ENCODE data around the gene MGME1. TPM values are rescaled to one million over a fixed set of nuclear protein-coding genes. Genes with fewer than 3 reads are reported as not detected.

MGME1 gene
- total RNA-seq, 4 donors from 2014 or later, result 3.3 to 18.5 (median 5.8) TPM

DNA sequence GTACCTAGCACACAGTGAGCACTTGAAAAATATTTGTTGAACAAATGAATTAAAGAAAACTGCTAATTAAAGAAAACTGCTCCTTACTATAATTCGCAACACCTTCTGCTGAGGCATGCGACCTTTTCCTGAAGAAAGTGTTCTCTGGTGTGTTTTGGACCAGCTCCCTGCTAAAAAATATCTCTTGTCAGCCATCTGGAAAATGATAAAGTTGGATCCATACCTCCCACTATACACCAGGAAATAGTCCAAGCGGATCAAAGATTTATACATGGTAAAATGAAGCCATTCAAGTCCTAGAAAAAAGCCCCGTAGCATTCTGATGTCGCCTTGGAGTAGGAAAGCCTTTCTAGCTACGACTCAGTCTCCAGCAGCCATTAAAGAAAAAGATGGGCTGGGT lies 45.6 kb downstream of the MGME1 start:
- intact Hi-C loops (cut with DNase I; ENCODE audit: low total_unique reads), result no loop called here
- no peak for TF ChIP-seq POLR2A (IDR thresholded peaks at IDR 0.05)
- TF ChIP-seq, protein P1, sequence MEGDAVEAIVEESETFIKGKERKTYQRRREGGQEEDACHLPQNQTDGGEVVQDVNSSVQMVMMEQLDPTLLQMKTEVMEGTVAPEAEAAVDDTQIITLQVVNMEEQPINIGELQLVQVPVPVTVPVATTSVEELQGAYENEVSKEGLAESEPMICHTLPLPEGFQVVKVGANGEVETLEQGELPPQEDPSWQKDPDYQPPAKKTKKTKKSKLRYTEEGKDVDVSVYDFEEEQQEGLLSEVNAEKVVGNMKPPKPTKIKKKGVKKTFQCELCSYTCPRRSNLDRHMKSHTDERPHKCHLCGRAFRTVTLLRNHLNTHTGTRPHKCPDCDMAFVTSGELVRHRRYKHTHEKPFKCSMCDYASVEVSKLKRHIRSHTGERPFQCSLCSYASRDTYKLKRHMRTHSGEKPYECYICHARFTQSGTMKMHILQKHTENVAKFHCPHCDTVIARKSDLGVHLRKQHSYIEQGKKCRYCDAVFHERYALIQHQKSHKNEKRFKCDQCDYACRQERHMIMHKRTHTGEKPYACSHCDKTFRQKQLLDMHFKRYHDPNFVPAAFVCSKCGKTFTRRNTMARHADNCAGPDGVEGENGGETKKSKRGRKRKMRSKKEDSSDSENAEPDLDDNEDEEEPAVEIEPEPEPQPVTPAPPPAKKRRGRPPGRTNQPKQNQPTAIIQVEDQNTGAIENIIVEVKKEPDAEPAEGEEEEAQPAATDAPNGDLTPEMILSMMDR (IDR thresholded peaks at IDR 0.05), result no peak
- H3K27ac ChIP-seq, result no peak overlapping the region

DNA sequence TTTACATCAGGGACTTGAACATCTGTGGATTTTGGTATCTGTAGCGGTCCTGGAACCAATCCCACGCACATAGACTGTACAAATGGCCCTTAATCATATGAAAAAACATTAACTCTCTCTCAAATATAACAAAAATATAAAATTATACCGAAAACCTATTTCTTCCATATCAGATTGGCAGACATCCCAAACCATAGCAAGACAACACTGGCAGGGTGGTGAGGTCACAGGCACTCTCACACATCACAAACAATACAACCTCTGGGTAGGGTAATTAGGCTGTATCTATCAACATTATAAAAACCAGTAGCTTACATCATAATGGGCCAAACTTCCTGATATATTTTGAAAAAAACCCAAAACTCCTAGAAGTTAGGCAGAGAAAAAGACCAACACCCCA lies 48.0 kb downstream of the MGME1 start:
- intact Hi-C loops (cut with DNase I; ENCODE audit: low total_unique reads), result no loop called here

More for the DNA sequence above, 45.6 kb downstream of the MGME1 start:
- no peak for DNase-seq
- H3K36me3 ChIP-seq, result no peaks in the 10 kb centered on the region
- no peaks in the 10 kb centered on the region for H3K27me3 ChIP-seq
- H3K4me1 ChIP-seq, result no peaks in the 10 kb centered on the region
- no peaks in the 10 kb centered on the region for H3K9me3 ChIP-seq
- no peak overlapping the region for H3K4me3 ChIP-seq

GRCh38 chr20:18018100-18018499 lies 49.3 kb downstream of the MGME1 start:
- H3K9me3 ChIP-seq, result no peaks in the 10 kb centered on the region
- H3K4me3 ChIP-seq, result no peak overlapping the region
- H3K4me1 ChIP-seq, result no peaks in the 10 kb centered on the region
- H3K27ac ChIP-seq, result no peak overlapping the region
- no peaks in the 10 kb centered on the region for H3K27me3 ChIP-seq
- TF ChIP-seq, protein P1 (IDR thresholded peaks at IDR 0.05), result no peak
- no peak for TF ChIP-seq POLR2A (IDR thresholded peaks at IDR 0.05)
- DNase-seq, result no peak
- no peaks in the 10 kb centered on the region for H3K36me3 ChIP-seq
- intact Hi-C loops (cut with DNase I; ENCODE audit: low total_unique reads), result no loop called here

More for the DNA sequence above, 48.0 kb downstream of the MGME1 start:
- Histone ChIP-seq H3K4me3 (no peak overlapping the region), H3K9me3 (no peaks in the 10 kb centered on the region), H3K27ac (no peak overlapping the region), H3K4me1 (no peaks in the 10 kb centered on the region), H3K27me3 (no peaks in the 10 kb centered on the region), H3K36me3 (no peaks in the 10 kb centered on the region)
- TF ChIP-seq, protein P1 (IDR thresholded peaks at IDR 0.05), result no peak
- TF ChIP-seq POLR2A (IDR thresholded peaks at IDR 0.05), result no peak
- no peak for DNase-seq

GRCh38 chr20:18019068-18019467 lies 50.2 kb downstream of the MGME1 start:
- DNase-seq, result no peak
- TF ChIP-seq POLR2A (IDR thresholded peaks at IDR 0.05), result no peak
- TF ChIP-seq, protein P1 (IDR thresholded peaks at IDR 0.05), result no peak
- intact Hi-C loops (cut with DNase I; ENCODE audit: low total_unique reads), result no loop called here
- H3K27ac ChIP-seq, result no peak overlapping the region
- H3K27me3 ChIP-seq, result no peaks in the 10 kb centered on the region
- no peaks in the 10 kb centered on the region for H3K4me1 ChIP-seq
- no peaks in the 10 kb centered on the region for H3K36me3 ChIP-seq
- H3K4me3 ChIP-seq, result no peak overlapping the region
- H3K9me3 ChIP-seq, result no peaks in the 10 kb centered on the region

DNA sequence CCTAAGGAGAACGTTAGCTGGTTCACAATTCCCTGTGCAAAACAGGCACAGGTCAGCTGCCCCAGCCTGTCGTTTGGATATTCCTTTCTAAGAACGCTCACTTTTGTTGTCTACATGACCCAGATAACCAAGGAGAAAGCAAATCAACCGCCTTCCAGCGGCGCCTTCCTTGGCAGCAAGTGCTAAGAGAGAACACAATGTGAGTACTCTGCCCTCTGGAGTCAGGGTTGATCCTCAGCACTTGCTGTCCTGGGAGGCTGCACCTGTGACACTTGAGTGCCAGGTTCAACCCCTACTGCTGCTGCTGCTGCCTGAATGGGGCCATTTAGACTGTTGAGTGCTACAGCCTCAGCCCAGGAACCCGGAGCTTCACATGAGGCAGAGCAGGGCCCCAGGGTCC lies 52.1 kb downstream of the MGME1 start:
- H3K9me3 ChIP-seq, result no peaks in the 10 kb centered on the region
- no peak overlapping the region for H3K27ac ChIP-seq
- TF ChIP-seq, protein P1 (IDR thresholded peaks at IDR 0.05), result no peak
- no peak for TF ChIP-seq POLR2A (IDR thresholded peaks at IDR 0.05)
- DNase-seq, result no peak
- H3K27me3 ChIP-seq, result no peaks in the 10 kb centered on the region
- no peak overlapping the region for H3K4me3 ChIP-seq
- no peaks in the 10 kb centered on the region for H3K36me3 ChIP-seq
- intact Hi-C loops (cut with DNase I; ENCODE audit: low total_unique reads), result no loop called here
- H3K4me1 ChIP-seq, result no peaks in the 10 kb centered on the region

Data from uterus (tissue), 4 donors.